K562 (cell line): ENCODE measurements around the gene PIGK. TPM values are rescaled to one million over a fixed set of nuclear protein-coding genes. Genes with fewer than 3 reads are reported as not detected.

Source experiments
- FOXM1 ChIP-seq, 2 experiments: fragments of 450-650 bp in 1 of 2; sonication (generic) in 1 of 2; formaldehyde crosslinking in 1 of 2; IDR thresholded peaks; 2 replicates each; pipeline versions ENCODE4 v1.6.1 to v1.9.0; 2017 to 2022; ENCODE audit warnings: low read depth in 2 of 2, mild to moderate bottlenecking in 2 of 2, missing genetic modification reagents in 1 of 2, moderate library complexity in 1 of 2
- MBD1 ChIP-seq: fragments of 250-450 bp; sonication (Bioruptor Pico); IDR thresholded peaks from 2 replicates; pipeline ENCODE4 v1.8.0; 2022; ENCODE audit warnings: inconsistent platforms
- POLR2AphosphoS2 ChIP-seq: IDR thresholded peaks from 2 replicates; pipeline ENCODE4 v1.6.1; 2012; ENCODE audit warnings: low read length, improper control_type of control experiment
- RBM17 ChIP-seq: fragments of 200-400 bp; formaldehyde crosslinking; IDR thresholded peaks from 2 replicates; pipeline ENCODE4 v1.6.1; 2017; ENCODE audit warnings: low read depth, mild to moderate bottlenecking, low read length, borderline replicate concordance
- ZNF518B ChIP-seq: fragments of 250-450 bp; sonication (Bioruptor Pico); IDR thresholded peaks from 2 replicates; pipeline ENCODE4 v1.5.0; 2021; ENCODE audit warnings: mild to moderate bottlenecking, moderate library complexity
- ZNF740 ChIP-seq, 3 experiments: fragments of 200-800 bp in 1 of 3; sonication (Bioruptor generic) in 1 of 3; sonication (generic) in 1 of 3; formaldehyde crosslinking in 1 of 3; IDR thresholded peaks; 2 replicates each; pipeline versions ENCODE4 v1.6.1 to v1.8.0; 2016 to 2022; ENCODE audit warnings: mild to moderate bottlenecking in 2 of 3, missing compliant biosample characterization in 2 of 3, missing genetic modification characterization in 2 of 3, missing genetic modification reagents in 1 of 3
- polyA plus RNA-seq, 8 experiments: library from polyadenylated mRNA; depleted of rRNA in 4 of 8; stranded (reverse) in 5 of 8; unstranded in 3 of 8; fragments of >200 nt; fragmentation: Nextera tagmentation in 2 of 8; fragmentation: Illumina TruSeq in 1 of 8; extraction: Ambion mirVana in 2 of 8; extraction: Trizol in 1 of 8; gene quantifications; 2 replicates each; pipeline versions ENCODE4 v1.2.1 to v1.2.3, GENCODE V29; 2011 to 2014; ENCODE audit warnings: inconsistent platforms in 1 of 8, missing spikeins in 1 of 8
- total RNA-seq, 7 experiments: library from RNA; depleted of rRNA in 6 of 7; stranded (reverse); fragments of >200 nt in 6 of 7; fragmentation: Illumina TruSeq in 2 of 7; extraction: Trizol in 2 of 7; gene quantifications; 2 replicates each; pipeline versions ENCODE4 v1.2.1 to v1.2.3, GENCODE V29; 2011 to 2021; ENCODE audit warnings: low replicate concordance in 1 of 7
- TF ChIP-seq, protein P1 (sequence below), 2 experiments: fragments of 450-650 bp; IDR thresholded peaks; 2 replicates each; pipeline ENCODE4 v1.6.1; 2016; ENCODE audit warnings: mild to moderate bottlenecking in 2 of 2, borderline replicate concordance in 1 of 2, low read depth in 1 of 2, moderate library complexity in 1 of 2
- TF ChIP-seq, protein P2 (sequence below): fragments of 450-650 bp; conservative IDR thresholded peaks from 2 replicates; pipeline ENCODE4 v1.6.1; 2016; ENCODE audit warnings: missing genetic modification characterization, low read depth, mild to moderate bottlenecking, control low read depth, missing compliant biosample characterization

Gene PIGK
- total and polyA plus RNA-seq, 9 of the 15 experiments (the other 6 are each of a cell fraction or from before 2014, with no cell fraction given): 15.7 to 59.5 (median 29.9) TPM

GRCh38 chr1:77219166-77219887, at the start of gene PIGK (continued):
- TF ChIP-seq, protein P1, sequence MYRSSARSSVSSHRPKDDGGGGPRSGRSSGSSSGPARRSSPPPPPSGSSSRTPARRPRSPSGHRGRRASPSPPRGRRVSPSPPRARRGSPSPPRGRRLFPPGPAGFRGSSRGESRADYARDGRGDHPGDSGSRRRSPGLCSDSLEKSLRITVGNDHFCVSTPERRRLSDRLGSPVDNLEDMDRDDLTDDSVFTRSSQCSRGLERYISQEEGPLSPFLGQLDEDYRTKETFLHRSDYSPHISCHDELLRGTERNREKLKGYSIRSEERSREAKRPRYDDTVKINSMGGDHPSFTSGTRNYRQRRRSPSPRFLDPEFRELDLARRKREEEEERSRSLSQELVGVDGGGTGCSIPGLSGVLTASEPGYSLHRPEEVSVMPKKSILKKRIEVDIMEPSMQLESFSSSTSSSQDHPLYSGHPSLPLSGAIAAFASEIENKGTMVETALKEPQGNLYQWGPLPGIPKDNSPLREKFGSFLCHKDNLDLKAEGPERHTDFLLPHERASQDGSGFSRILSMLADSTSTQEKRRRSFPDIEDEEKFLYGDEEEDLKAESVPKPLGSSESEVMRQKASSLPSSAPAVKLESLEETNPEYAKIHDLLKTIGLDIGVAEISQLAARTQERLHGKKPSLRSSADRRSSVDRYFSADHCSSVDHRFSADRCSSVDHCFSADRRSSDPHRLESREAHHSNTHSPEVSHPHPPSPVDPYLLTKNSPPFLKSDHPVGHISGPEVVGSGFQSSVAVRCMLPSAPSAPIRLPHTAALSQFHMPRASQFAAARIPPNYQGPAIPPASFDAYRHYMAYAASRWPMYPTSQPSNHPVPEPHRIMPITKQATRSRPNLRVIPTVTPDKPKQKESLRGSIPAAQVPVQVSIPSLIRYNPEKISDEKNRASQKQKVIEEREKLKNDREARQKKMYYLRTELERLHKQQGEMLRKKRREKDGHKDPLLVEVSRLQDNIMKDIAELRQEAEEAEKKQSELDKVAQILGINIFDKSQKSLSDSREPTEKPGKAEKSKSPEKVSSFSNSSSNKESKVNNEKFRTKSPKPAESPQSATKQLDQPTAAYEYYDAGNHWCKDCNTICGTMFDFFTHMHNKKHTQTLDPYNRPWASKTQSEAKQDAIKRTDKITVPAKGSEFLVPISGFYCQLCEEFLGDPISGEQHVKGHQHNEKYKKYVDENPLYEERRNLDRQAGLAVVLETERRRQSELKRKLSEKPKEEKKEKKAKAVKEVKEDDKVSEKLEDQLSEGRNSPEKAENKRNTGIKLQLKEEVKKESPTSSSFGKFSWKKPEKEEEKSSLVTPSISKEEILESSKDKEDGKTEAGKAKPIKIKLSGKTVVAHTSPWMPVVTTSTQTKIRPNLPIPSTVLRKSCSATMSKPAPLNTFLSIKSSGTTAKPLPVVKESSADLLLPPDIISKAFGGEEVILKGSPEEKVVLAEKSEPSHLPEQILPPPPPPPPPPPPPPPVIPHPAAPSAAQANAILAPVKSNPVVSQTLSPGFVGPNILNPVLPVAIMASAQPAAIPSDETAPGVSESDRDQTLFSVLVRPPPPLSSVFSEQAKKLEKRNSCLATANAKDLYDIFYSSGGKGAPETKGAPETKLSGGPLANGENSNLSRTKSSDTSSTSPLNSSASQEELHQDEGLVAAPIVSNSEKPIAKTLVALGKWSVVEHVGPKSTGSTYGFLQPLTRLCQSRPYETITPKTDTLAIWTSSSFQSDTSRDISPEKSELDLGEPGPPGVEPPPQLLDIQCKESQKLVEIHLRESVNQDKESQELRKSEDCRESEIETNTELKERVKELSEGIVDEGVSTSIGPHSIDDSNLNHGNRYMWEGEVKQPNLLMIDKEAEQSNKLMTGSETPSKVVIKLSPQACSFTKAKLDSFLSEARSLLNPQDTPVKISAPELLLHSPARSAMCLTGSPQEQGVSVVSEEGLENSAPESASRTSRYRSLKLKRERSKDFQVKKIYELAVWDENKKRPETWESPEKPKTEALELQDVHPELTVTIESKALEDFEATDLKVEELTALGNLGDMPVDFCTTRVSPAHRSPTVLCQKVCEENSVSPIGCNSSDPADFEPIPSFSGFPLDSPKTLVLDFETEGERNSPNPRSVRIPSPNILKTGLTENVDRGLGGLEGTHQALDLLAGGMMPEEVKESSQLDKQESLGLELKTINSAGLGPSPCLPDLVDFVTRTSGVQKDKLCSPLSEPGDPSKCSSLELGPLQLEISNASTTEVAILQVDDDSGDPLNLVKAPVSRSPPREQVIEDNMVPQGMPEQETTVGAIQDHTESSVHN (IDR thresholded peaks at IDR 0.05; ENCODE audit: borderline replicate concordance in 1 of 2, low read depth in 1 of 2): no peak
- TF ChIP-seq ZNF518B (CRISPR knock-in tag) (no peak), FOXM1 (IDR thresholded peaks at IDR 0.05; ENCODE audit: low read depth) (no peak), FOXM1 (CRISPR knock-in tag; IDR thresholded peaks at IDR 0.05; ENCODE audit: low read depth) (no peak), POLR2AphosphoS2 (no peak), ZNF740 (CRISPR knock-in tag; IDR thresholded peaks at IDR 0.05) (no peak), ZNF740 (tag; IDR thresholded peaks at IDR 0.05) (no peak), MBD1 (no peak), RBM17 (no peak)
- TF ChIP-seq, protein P2, sequence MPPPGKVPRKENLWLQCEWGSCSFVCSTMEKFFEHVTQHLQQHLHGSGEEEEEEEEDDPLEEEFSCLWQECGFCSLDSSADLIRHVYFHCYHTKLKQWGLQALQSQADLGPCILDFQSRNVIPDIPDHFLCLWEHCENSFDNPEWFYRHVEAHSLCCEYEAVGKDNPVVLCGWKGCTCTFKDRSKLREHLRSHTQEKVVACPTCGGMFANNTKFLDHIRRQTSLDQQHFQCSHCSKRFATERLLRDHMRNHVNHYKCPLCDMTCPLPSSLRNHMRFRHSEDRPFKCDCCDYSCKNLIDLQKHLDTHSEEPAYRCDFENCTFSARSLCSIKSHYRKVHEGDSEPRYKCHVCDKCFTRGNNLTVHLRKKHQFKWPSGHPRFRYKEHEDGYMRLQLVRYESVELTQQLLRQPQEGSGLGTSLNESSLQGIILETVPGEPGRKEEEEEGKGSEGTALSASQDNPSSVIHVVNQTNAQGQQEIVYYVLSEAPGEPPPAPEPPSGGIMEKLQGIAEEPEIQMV (tag): no peak
